Vagina (tissue), 2 donors: ENCODE data around the gene SPDYE18.
"Not testable (repeated sequence)": the region's sequence is repeated elsewhere in the genome, so short reads cannot be mapped to it uniquely, and the experiment has no call there.

ENCODE experiments used
- CTCF ChIP-seq, 3 experiments: fragments of 450-650 bp in 2 of 3; fragments of 200-600 bp in 1 of 3; sonication (generic) in 1 of 3; IDR thresholded peaks; one replicate each; pipeline ENCODE4 v1.5.1; 2017 to 2019; ENCODE audit warnings: antibody characterized with exemption in 3 of 3, mild to moderate bottlenecking in 2 of 3, moderate library complexity in 2 of 3
- POLR2A ChIP-seq, 2 donors: fragments of 450-650 bp; IDR thresholded peaks; one replicate each; pipeline ENCODE4 v1.6.1; 2017; ENCODE audit warnings: antibody characterized with exemption in 2 of 2, mild to moderate bottlenecking in 2 of 2, moderate library complexity in 2 of 2
- POLR2AphosphoS5 ChIP-seq, 2 donors: sonication (generic); formaldehyde crosslinking; IDR thresholded peaks; one replicate each; pipeline ENCODE4 v1.9.0; 2017; ENCODE audit warnings: antibody characterized with exemption in 2 of 2, mild to moderate bottlenecking in 2 of 2, low read depth in 1 of 2; ENCODE audit not compliant: insufficient read depth in 1 of 2

GRCh38 chr7:77063732-77064131 lies 1.4 kb upstream of the SPDYE18 start:
- TF ChIP-seq CTCF (IDR thresholded peaks at IDR 0.05); POLR2A (IDR thresholded peaks at IDR 0.05); POLR2AphosphoS5 (IDR thresholded peaks at IDR 0.05; ENCODE audit: insufficient read depth in 1 of 2, low read depth in 1 of 2): not testable (repeated sequence)
